ENCODE measurements around the gene KRTAP24-1.

The KRTAP24-1 gene, protein sequence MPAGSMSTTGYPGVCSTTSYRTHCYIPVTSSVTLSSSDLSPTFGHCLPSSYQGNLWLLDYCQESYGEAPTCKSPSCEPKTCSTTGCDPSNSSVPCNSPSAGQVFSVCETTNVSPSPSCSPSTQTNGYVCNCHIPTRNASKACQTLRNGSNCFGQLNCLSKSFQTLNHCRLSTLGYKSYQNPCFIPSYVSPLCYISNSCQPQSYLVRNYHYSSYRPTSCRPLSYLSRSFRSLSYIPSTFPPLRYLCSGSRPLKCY

DNA sequence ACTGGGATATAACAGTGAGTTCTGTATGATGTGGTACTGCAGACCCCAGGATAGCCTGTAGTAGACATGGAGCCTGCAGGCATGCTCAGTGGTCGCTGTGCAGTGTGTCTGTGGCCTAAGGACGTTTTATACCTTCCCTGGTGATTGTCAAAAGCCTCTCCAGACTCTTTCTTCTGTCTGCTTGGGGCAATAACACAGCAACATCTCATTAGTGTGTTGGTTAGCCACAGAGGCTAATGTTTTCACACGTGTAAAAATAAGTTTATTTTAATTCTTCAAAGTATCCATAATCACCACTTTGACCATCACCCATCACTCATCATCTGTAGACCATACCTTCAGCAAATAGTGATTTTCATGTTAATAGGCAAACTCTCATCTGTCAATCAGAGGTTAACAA is at the start of gene KRTAP24-1:
KRTAP24-1 (minus strand) TSS at position 101 of the 400 bp plus-strand sequence; CDS start at position 83, 18 bp downstream.
- H3K9me3 ChIP-seq (ENCODE audit: insufficient read depth, low read length): no peaks in the 10 kb centered on the region
- no peak within 1 kb of the TSS for H3K4me2 ChIP-seq (ENCODE audit: low read depth, low read length, poor library complexity, severe bottlenecking)
- H3K9ac ChIP-seq (ENCODE audit: low read length): no peak within 1 kb of the TSS
- H3F3A ChIP-seq (ENCODE audit: insufficient read depth): no peaks in the 10 kb centered on the region
- no peaks in the 10 kb centered on the region for H3K9me2 ChIP-seq (replicated peaks; ENCODE audit: insufficient read depth, low read length)
- no peak for TF ChIP-seq EZH2phosphoT487 (conservative IDR thresholded peaks at IDR 0.05; ENCODE audit: low read length)
- TF ChIP-seq, protein P1, sequence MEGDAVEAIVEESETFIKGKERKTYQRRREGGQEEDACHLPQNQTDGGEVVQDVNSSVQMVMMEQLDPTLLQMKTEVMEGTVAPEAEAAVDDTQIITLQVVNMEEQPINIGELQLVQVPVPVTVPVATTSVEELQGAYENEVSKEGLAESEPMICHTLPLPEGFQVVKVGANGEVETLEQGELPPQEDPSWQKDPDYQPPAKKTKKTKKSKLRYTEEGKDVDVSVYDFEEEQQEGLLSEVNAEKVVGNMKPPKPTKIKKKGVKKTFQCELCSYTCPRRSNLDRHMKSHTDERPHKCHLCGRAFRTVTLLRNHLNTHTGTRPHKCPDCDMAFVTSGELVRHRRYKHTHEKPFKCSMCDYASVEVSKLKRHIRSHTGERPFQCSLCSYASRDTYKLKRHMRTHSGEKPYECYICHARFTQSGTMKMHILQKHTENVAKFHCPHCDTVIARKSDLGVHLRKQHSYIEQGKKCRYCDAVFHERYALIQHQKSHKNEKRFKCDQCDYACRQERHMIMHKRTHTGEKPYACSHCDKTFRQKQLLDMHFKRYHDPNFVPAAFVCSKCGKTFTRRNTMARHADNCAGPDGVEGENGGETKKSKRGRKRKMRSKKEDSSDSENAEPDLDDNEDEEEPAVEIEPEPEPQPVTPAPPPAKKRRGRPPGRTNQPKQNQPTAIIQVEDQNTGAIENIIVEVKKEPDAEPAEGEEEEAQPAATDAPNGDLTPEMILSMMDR (IDR thresholded peaks at IDR 0.05; ENCODE audit: insufficient read depth, low read length, poor library complexity, severe bottlenecking): no peak
- H3K27me3 ChIP-seq (ENCODE audit: low read length): no peaks in the 10 kb centered on the region
- H3K27ac ChIP-seq (ENCODE audit: low read depth, low read length): no peak within 1 kb of the TSS
- H2AFZ ChIP-seq (ENCODE audit: low read depth, low read length, severe bottlenecking): no peak within 1 kb of the TSS
- no peaks in the 10 kb centered on the region for H3K79me2 ChIP-seq (ENCODE audit: insufficient read depth, low read length)
- H4K20me1 ChIP-seq (ENCODE audit: low read depth, low read length): no peaks in the 10 kb centered on the region
- H3K4me3 ChIP-seq (ENCODE audit: insufficient read depth, low read length, poor library complexity, severe bottlenecking): no peak within 1 kb of the TSS
- no peaks in the 10 kb centered on the region for H3K36me3 ChIP-seq (ENCODE audit: low read length)

DNA sequence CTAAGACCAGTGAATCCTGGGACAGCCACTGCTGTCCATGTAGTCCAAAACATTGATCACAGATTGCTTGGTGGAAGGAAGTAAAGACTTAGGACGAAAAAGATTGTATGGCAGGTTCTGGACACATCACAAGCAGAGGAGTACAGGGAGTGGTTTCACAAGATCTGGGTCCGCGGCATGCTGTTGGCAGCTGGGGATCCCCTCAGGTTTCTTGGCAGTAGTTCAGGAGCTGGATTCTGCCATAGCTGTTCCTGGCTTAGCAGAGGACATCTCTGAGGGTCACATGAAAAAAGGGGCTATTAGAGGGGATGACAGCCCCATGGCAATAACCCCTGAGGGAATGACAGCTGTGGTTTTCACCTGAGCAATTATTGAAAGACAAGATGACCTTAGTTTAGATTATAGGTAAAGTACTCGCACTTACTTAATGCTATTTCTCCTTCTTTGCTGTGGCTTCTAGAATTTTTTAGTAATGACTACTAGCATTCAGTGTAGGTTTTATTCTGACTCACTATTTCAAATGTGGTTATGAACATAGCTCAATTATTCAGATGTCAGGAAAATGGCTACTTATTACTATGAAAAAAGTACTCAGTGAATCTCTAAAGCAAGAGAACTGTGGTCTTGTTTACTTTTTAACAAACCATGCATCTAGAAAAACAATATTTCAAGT is 46.6 kb upstream of the KRTAP24-1 start:
- H3F3A ChIP-seq (ENCODE audit: insufficient read depth): no peaks in the 10 kb centered on the region
- H3K9me3 ChIP-seq (ENCODE audit: insufficient read depth, low read length): no peaks in the 10 kb centered on the region
- no peak overlapping the region for H3K4me3 ChIP-seq (ENCODE audit: insufficient read depth, low read length, poor library complexity, severe bottlenecking)
- no peak overlapping the region for H3K9ac ChIP-seq (ENCODE audit: low read length)
- TF ChIP-seq, protein P1 (IDR thresholded peaks at IDR 0.05; ENCODE audit: insufficient read depth, low read length, poor library complexity, severe bottlenecking): no peak
- TF ChIP-seq EZH2phosphoT487 (conservative IDR thresholded peaks at IDR 0.05; ENCODE audit: low read length): no peak
- H3K79me2 ChIP-seq (ENCODE audit: insufficient read depth, low read length): no peaks in the 10 kb centered on the region
- no peaks in the 10 kb centered on the region for H4K20me1 ChIP-seq (ENCODE audit: low read depth, low read length)
- H2AFZ ChIP-seq (ENCODE audit: low read depth, low read length, severe bottlenecking): no peak overlapping the region
- H3K36me3 ChIP-seq (ENCODE audit: low read length): no peaks in the 10 kb centered on the region
- no peaks in the 10 kb centered on the region for H3K27me3 ChIP-seq (ENCODE audit: low read length)
- no peak overlapping the region for H3K27ac ChIP-seq (ENCODE audit: low read depth, low read length)
- no peaks in the 10 kb centered on the region for H3K9me2 ChIP-seq (replicated peaks; ENCODE audit: insufficient read depth, low read length)
- no peak overlapping the region for H3K4me2 ChIP-seq (ENCODE audit: low read depth, low read length, poor library complexity, severe bottlenecking)

DNA sequence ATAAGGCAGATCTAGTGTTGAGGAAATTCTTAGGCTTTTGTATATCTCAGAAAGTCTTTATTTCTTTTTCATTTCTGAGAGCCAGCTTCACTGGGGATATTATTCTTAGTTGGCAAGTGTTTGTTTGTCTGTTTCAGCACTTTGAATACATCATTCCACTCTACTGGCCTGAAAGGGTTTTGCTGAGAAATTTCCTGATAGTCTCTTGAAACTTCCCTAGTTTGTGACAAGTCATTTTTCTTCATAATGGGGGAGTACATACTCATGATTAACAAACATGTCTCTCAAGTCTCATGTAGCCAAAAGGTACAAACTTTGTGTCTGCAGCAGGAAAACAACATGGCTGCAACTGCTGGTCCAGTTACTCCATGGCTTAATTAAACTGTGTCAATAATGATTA is 43.6 kb upstream of the KRTAP24-1 start:
- Histone ChIP-seq H3K4me2 (ENCODE audit: low read depth, low read length, poor library complexity, severe bottlenecking) (no peak overlapping the region), H3K27ac (ENCODE audit: low read depth, low read length) (no peak overlapping the region), H3K4me3 (ENCODE audit: insufficient read depth, low read length, poor library complexity, severe bottlenecking) (no peak overlapping the region), H2AFZ (ENCODE audit: low read depth, low read length, severe bottlenecking) (no peak overlapping the region), H3K79me2 (ENCODE audit: insufficient read depth, low read length) (no peaks in the 10 kb centered on the region), H3K36me3 (ENCODE audit: low read length) (no peaks in the 10 kb centered on the region), H3K9me3 (ENCODE audit: insufficient read depth, low read length) (no peaks in the 10 kb centered on the region), H4K20me1 (ENCODE audit: low read depth, low read length) (no peaks in the 10 kb centered on the region), H3K27me3 (ENCODE audit: low read length) (no peaks in the 10 kb centered on the region), H3K9ac (ENCODE audit: low read length) (no peak overlapping the region), H3F3A (ENCODE audit: insufficient read depth) (no peaks in the 10 kb centered on the region), H3K9me2 (replicated peaks; ENCODE audit: insufficient read depth, low read length) (no peaks in the 10 kb centered on the region)
- TF ChIP-seq, protein P1 (IDR thresholded peaks at IDR 0.05; ENCODE audit: insufficient read depth, low read length, poor library complexity, severe bottlenecking): no peak
- TF ChIP-seq EZH2phosphoT487 (conservative IDR thresholded peaks at IDR 0.05; ENCODE audit: low read length): no peak
